Fibroblast of skin of back (primary cell): ENCODE results near the gene C1orf226.

Experiments
- DNase-seq: peaks from one replicate; pipeline ENCODE4 v3.0.0-alpha.2; 2013

C1orf226 gene

GRCh38 chr1:162385702-162386101 lies 4.2 kb downstream of the C1orf226 start:
- no peak for DNase-seq

GRCh38 chr1:162386292-162387225 lies 5.0 kb downstream of the C1orf226 start:
- no peak for DNase-seq

- no peak for DNase-seq
These were observed 5.9 kb downstream of the C1orf226 start for GRCh38 chr1:162387226-162388082.

- no peak for DNase-seq
These were observed 6.6 kb downstream of the C1orf226 start for GRCh38 chr1:162388083-162388594.

- no peak for DNase-seq
These were observed 7.1 kb downstream of the C1orf226 start for GRCh38 chr1:162388615-162389014.

- DNase-seq: no peak
These were observed 7.7 kb downstream of the C1orf226 start for GRCh38 chr1:162389021-162389818.

GRCh38 chr1:162389971-162390370 lies 8.4 kb downstream of the C1orf226 start:
- no peak for DNase-seq

- no peak for DNase-seq
These were observed 9.1 kb downstream of the C1orf226 start for GRCh38 chr1:162390396-162391185.

GRCh38 chr1:162391790-162392563 lies 10.4 kb downstream of the C1orf226 start:
- peak; percentile 57 for DNase-seq

- DNase-seq: no peak
These were observed 14.8 kb downstream of the C1orf226 start for GRCh38 chr1:162396201-162396906.

- DNase-seq: no peak
These were observed 15.5 kb downstream of the C1orf226 start for GRCh38 chr1:162397039-162397448.

GRCh38 chr1:162397943-162398560 lies 16.5 kb downstream of the C1orf226 start:
- no peak for DNase-seq

- no peak for DNase-seq
These were observed 17.6 kb downstream of the C1orf226 start for GRCh38 chr1:162398999-162399580.

- no peak for DNase-seq
These were observed 19.3 kb downstream of the C1orf226 start for GRCh38 chr1:162400790-162401355.

GRCh38 chr1:162404550-162405160 lies 23.1 kb downstream of the C1orf226 start:
- peak; percentile 68 for DNase-seq

GRCh38 chr1:162405800-162406199 lies 24.3 kb downstream of the C1orf226 start:
- DNase-seq: no peak

GRCh38 chr1:162406811-162407210 lies 25.3 kb downstream of the C1orf226 start:
- no peak for DNase-seq

- no peak for DNase-seq
These were observed 26.0 kb downstream of the C1orf226 start for GRCh38 chr1:162407539-162407938.
